K562 (cell line): Measurements from ENCODE around the gene CYB5R2. TPM values are rescaled to one million over a fixed set of nuclear protein-coding genes. Genes with fewer than 3 reads are reported as not detected.

Experiments
- ATAC-seq: fragments of 200-7000 bp; cut with Tn5 transposase; 3 replicates; pipeline ENCODE4 v1.9.1; 2020; ENCODE audit warnings: moderate library complexity
- BruUV-seq: library from RNA; stranded (reverse); fragments of 400-500 nt; replicated peaks from 2 replicates; lab custom pipeline; 2021; lab: Mats Ljungman, UMichigan
- CTCF ChIA-PET: fragments of 300-600 bp; formaldehyde crosslinking; extraction: SDS; loops from one replicate; lab custom pipeline; 2021; ENCODE audit warnings: low intra/inter-chr PET ratio; lab: Yijun Ruan, JAX
- POLR2A ChIA-PET: fragments of 300-600, 350-650 bp; sonication (Branson Sonifier 250); formaldehyde crosslinking; extraction: SDS; loops from one replicate; lab custom pipeline; 2021; ENCODE audit warnings: antibody characterized with exemption, inconsistent platforms; lab: Yijun Ruan, JAX
- DNase-seq, 4 experiments: peaks; one replicate each; pipeline versions ENCODE4 v3.0.0 to v3.0.0-alpha.2; 2011 to 2018; ENCODE audit warnings: low spot score in 3 of 4, mixed read lengths in 3 of 4; ENCODE audit errors: extremely low read depth in 1 of 4
- FAIRE-seq: peaks from 2 replicates; lab custom pipeline; 2011; peaks lifted over from hg19 to GRCh38; lab: Jason Lieb, UNC
- H2AFZ ChIP-seq: 2 replicates; pipeline ENCODE4 v1.6.0; 2011; ENCODE audit warnings: low read depth, low read length, control low read depth, inconsistent platforms
- H3K27ac ChIP-seq: fragments of 200-600 bp; 3 replicates; pipeline ENCODE4 v1.8.0; 2011; ENCODE audit warnings: low read depth, mild to moderate bottlenecking, control low read depth, inconsistent platforms, low read length, moderate library complexity, mixed read lengths; ENCODE audit errors: extremely low read depth
- H3K27me3 ChIP-seq, 2 experiments: fragments of 300-600 bp in 1 of 2; 2 replicates in 1 of 2; 3 replicates in 1 of 2; pipeline versions ENCODE4 v1.6.0 to v1.8.0; 2011; ENCODE audit warnings: inconsistent platforms in 2 of 2, low read length in 2 of 2, mild to moderate bottlenecking in 1 of 2, mixed read lengths in 1 of 2, moderate library complexity in 1 of 2; ENCODE audit not compliant: control insufficient read depth in 2 of 2, insufficient read depth in 2 of 2
- H3K36me3 ChIP-seq: fragments of 300-600 bp; 3 replicates; pipeline ENCODE4 v1.8.0; 2011; ENCODE audit warnings: mild to moderate bottlenecking, low read length, inconsistent platforms; ENCODE audit not compliant: control insufficient read depth, insufficient read depth
- H3K4me1 ChIP-seq, 2 experiments: fragments of 200-600 bp in 1 of 2; replicated peaks in 1 of 2; 2 replicates in 1 of 2; 3 replicates in 1 of 2; pipeline versions ENCODE4 v1.5.1 to v1.8.0; 2011; ENCODE audit warnings: inconsistent platforms in 2 of 2, low read length in 2 of 2, mild to moderate bottlenecking in 1 of 2, mixed read lengths in 1 of 2, moderate library complexity in 1 of 2; ENCODE audit not compliant: control insufficient read depth in 2 of 2, insufficient read depth in 2 of 2
- H3K4me2 ChIP-seq: 2 replicates; pipeline ENCODE4 v1.6.1; 2011; ENCODE audit warnings: low read length, control low read depth, inconsistent platforms, mixed read lengths; ENCODE audit not compliant: insufficient read depth
- H3K4me3 ChIP-seq: fragments of 200-600 bp; sonication (generic), shearing (Covaris generic); 2 replicates; pipeline ENCODE4 v1.5.1; 2016; ENCODE audit warnings: control low read depth, inconsistent platforms
- H3K79me2 ChIP-seq: fragments of 200-600 bp; 3 replicates; pipeline ENCODE4 v1.8.0; 2011; ENCODE audit warnings: low read length, inconsistent platforms; ENCODE audit not compliant: control insufficient read depth, insufficient read depth
- H3K9ac ChIP-seq, 2 experiments: 2 replicates each; pipeline versions ENCODE4 v1.6.0 to v1.6.1; 2011; ENCODE audit warnings: low read depth in 2 of 2, low read length in 2 of 2, control low read depth in 1 of 2, inconsistent platforms in 1 of 2, mild to moderate bottlenecking in 1 of 2, mixed read lengths in 1 of 2; ENCODE audit not compliant: insufficient read depth in 1 of 2
- H3K9me1 ChIP-seq: one replicate; pipeline ENCODE4 v1.6.0; 2011; ENCODE audit warnings: inconsistent platforms, mild to moderate bottlenecking, low read length, moderate library complexity; ENCODE audit not compliant: control insufficient read depth, insufficient read depth
- H3K9me3 ChIP-seq: replicated peaks from 2 replicates; pipeline ENCODE4 v1.5.1; 2011; ENCODE audit warnings: low read depth, low read length, inconsistent platforms; ENCODE audit not compliant: control insufficient read depth, insufficient read depth
- H4K20me1 ChIP-seq: replicated peaks from 2 replicates; pipeline ENCODE4 v1.6.1; 2011; ENCODE audit warnings: low read length, inconsistent platforms, mixed read lengths; ENCODE audit not compliant: control insufficient read depth, insufficient read depth
- E2F6 ChIP-seq, 2 experiments: IDR thresholded peaks; 2 replicates each; pipeline ENCODE4 v1.6.1; 2011; ENCODE audit warnings: borderline replicate concordance in 1 of 2, control low read depth in 1 of 2, low read depth in 1 of 2, low read length in 1 of 2, mild to moderate bottlenecking in 1 of 2, mixed read lengths in 1 of 2, moderate library complexity in 1 of 2; ENCODE audit not compliant: insufficient read depth in 1 of 2, insufficient read length in 1 of 2, poor library complexity in 1 of 2, severe bottlenecking in 1 of 2; ENCODE audit errors: extremely low read depth in 1 of 2
- ERF ChIP-seq: fragments of 450-650 bp; formaldehyde crosslinking; IDR thresholded peaks from 2 replicates; pipeline ENCODE4 v1.4.0; 2020; ENCODE audit warnings: mild to moderate bottlenecking, mixed read lengths
- HMGN3 ChIP-seq: IDR thresholded peaks from 2 replicates; pipeline ENCODE4 v1.6.1; 2011; ENCODE audit warnings: borderline replicate concordance, low read depth, mild to moderate bottlenecking, mixed read lengths, low read length; ENCODE audit not compliant: insufficient read length; ENCODE audit errors: extremely low read depth
- MTF1 ChIP-seq: fragments of 250-450 bp; sonication (Bioruptor Pico); IDR thresholded peaks from 2 replicates; pipeline ENCODE4 v1.9.0; 2021; ENCODE audit warnings: moderate library complexity, mild to moderate bottlenecking, inconsistent platforms, borderline replicate concordance
- PHF8 ChIP-seq: fragments of 200-600 bp; sonication (generic); IDR thresholded peaks from 2 replicates; pipeline ENCODE4 v1.6.1; 2012; ENCODE audit warnings: mixed run types, mild to moderate bottlenecking, inconsistent platforms, low read length, moderate library complexity, borderline replicate concordance
- POLR2G ChIP-seq: fragments of 200-400 bp; formaldehyde crosslinking; IDR thresholded peaks from 2 replicates; pipeline ENCODE4 v1.6.1; 2017; ENCODE audit warnings: low read depth, mild to moderate bottlenecking, antibody characterized with exemption, low read length, moderate library complexity
- POU5F1 ChIP-seq: fragments of 150-350 bp; IDR thresholded peaks from 2 replicates; pipeline ENCODE4 v1.6.1; 2014; ENCODE audit warnings: borderline replicate concordance, low read length, low read depth, mild to moderate bottlenecking; ENCODE audit not compliant: partially characterized antibody
- SAFB ChIP-seq: fragments of 200-400 bp; formaldehyde crosslinking; IDR thresholded peaks from 2 replicates; pipeline ENCODE4 v1.6.1; 2017; ENCODE audit warnings: low read depth, low read length, borderline replicate concordance
- SPI1 ChIP-seq: IDR thresholded peaks from 2 replicates; pipeline ENCODE4 v1.6.1; 2011; ENCODE audit warnings: low read depth, low read length, control low read depth, borderline replicate concordance
- TAF1 ChIP-seq: IDR thresholded peaks from 2 replicates; pipeline ENCODE4 v1.6.1; 2011; ENCODE audit warnings: mild to moderate bottlenecking, low read length, moderate library complexity; ENCODE audit not compliant: insufficient read depth, control insufficient read depth, severe bottlenecking; ENCODE audit errors: extremely low read depth
- UBTF ChIP-seq, 2 experiments: IDR thresholded peaks; 2 replicates each; pipeline ENCODE4 v1.6.1; 2012; ENCODE audit warnings: improper control_type of control experiment in 2 of 2, low read depth in 2 of 2, low read length in 2 of 2, borderline replicate concordance in 1 of 2
- ZNF551 ChIP-seq: fragments of 250-450 bp; sonication (Bioruptor Pico); IDR thresholded peaks from 2 replicates; pipeline ENCODE4 v1.5.0; 2021; ENCODE audit warnings: mild to moderate bottlenecking, moderate library complexity
- WGBS: fragments of 100-300 bp; shearing (Covaris generic); methylation state at CpG from one replicate; pipeline ENCODE4 v1.1.6; 2016; ENCODE audit warnings: low coverage, mixed read lengths; ENCODE audit not compliant: insufficient coverage; ENCODE audit errors: missing lambda C conversion rate; 5-methylcytosine and 5-hydroxymethylcytosine counted together
- in situ Hi-C: fragments of 300-500 bp; cut with MboI; formaldehyde crosslinking; loops from 4 replicates; pipeline ENCODE4 v1.15.0; 2018; ENCODE audit warnings: inconsistent platforms, mixed read lengths
- intact Hi-C: fragments of 100-400 bp; cut with micrococcal nuclease; formaldehyde crosslinking; loops from 2 replicates; pipeline ENCODE4 v1.14.2; 2022
- polyA plus RNA-seq, 8 experiments: library from polyadenylated mRNA; depleted of rRNA in 4 of 8; stranded (reverse) in 5 of 8; unstranded in 3 of 8; fragments of >200 nt; fragmentation: Nextera tagmentation in 2 of 8; fragmentation: Illumina TruSeq in 1 of 8; extraction: Ambion mirVana in 2 of 8; extraction: Trizol in 1 of 8; gene quantifications; 2 replicates each; pipeline versions ENCODE4 v1.2.1 to v1.2.3, GENCODE V29; 2011 to 2014; ENCODE audit warnings: inconsistent platforms in 1 of 8, missing spikeins in 1 of 8
- total RNA-seq, 7 experiments: library from RNA; depleted of rRNA in 6 of 7; stranded (reverse); fragments of >200 nt in 6 of 7; fragmentation: Illumina TruSeq in 2 of 7; extraction: Trizol in 2 of 7; gene quantifications; 2 replicates each; pipeline versions ENCODE4 v1.2.1 to v1.2.3, GENCODE V29; 2011 to 2021; ENCODE audit warnings: low replicate concordance in 1 of 7

CYB5R2 gene
- total and polyA plus RNA-seq, 9 of the 15 experiments (the other 6 are each of a cell fraction or from before 2014, with no cell fraction given): 8.2 to 28.7 (median 13.6) TPM

- CTCF ChIA-PET: no interaction called here
- H3K9me1 ChIP-seq: no peaks in the 10 kb centered on the region
- peak overlapping the region; percentile 56 to 89 for H3K9ac ChIP-seq
- H3K4me2 ChIP-seq: peak overlapping the region; percentile 66
- no TSS peak for BruUV-seq
- peak overlapping the region; percentile 41 for H3K4me3 ChIP-seq
- no peaks in the 10 kb centered on the region for H3K9me3 ChIP-seq
- WGBS: 18% methylated on average over 17 of the region's 72 CpGs
- no peak for FAIRE-seq
- no peaks in the 10 kb centered on the region for H4K20me1 ChIP-seq
- in situ Hi-C loops: loop anchor here (25.0 kb wide), 1 partner anchor 587 kb away; the partner anchor contains the start of gene RBMXL2
- intact Hi-C loops: no loop called here
- H3K27me3 ChIP-seq: peaks cover 0 to 18% of the 10 kb centered on the region in 2 experiments; a peak in 2 of 5 replicates
- peak overlapping the region; percentile 82 for H2AFZ ChIP-seq
- H3K36me3 ChIP-seq: no peaks in the 10 kb centered on the region
- POLR2A ChIA-PET: no interaction called here
- peak overlapping the region; percentile 66 for H3K27ac ChIP-seq
- ATAC-seq: peak; percentile 86
- H3K4me1 ChIP-seq: peaks cover 0 to 12% of the 10 kb centered on the region in 2 experiments; a peak in 4 of 5 replicates
- peak; percentile 33 to 62 (median 50) for DNase-seq
- H3K79me2 ChIP-seq: no peaks in the 10 kb centered on the region
- TF ChIP-seq SPI1: no peak
- TF ChIP-seq UBTF (IDR thresholded peaks at IDR 0.05; ENCODE audit: borderline replicate concordance in 1 of 2, low read depth in 2 of 2, low read length in 2 of 2): no peak
- TF ChIP-seq POU5F1: no peak
- peak; percentile 43 for TF ChIP-seq TAF1
- peak; percentile 14; the same call in 1 of the 2 replicates for TF ChIP-seq PHF8
- TF ChIP-seq ZNF551: no peak
- TF ChIP-seq E2F6 (IDR thresholded peaks at IDR 0.05; ENCODE audit: borderline replicate concordance in 1 of 2, extremely low read depth in 1 of 2, insufficient read depth in 1 of 2, insufficient read length in 1 of 2, low read depth in 1 of 2, low read length in 1 of 2, poor library complexity in 1 of 2, severe bottlenecking in 1 of 2): peak in 1 of 2 experiments; percentile 35
- no peak for TF ChIP-seq SAFB
- TF ChIP-seq ERF (CRISPR knock-in tag): peak; percentile 73; the same call in 1 of the 2 replicates
- TF ChIP-seq MTF1: no peak
- TF ChIP-seq POLR2G: peak; percentile 72
- no peak for TF ChIP-seq HMGN3
These were observed 579 bp upstream of the CYB5R2 start for GRCh38 chr11:7673724-7674434.
